HFF-Myc (cell line): ENCODE data around the gene ARHGAP42.

Source experiments
- DNase-seq: peaks from one replicate; pipeline ENCODE4 v3.0.0-alpha.2; 2011; ENCODE audit warnings: low read depth; ENCODE audit errors: extremely low read depth
- H3K4me3 ChIP-seq: replicated peaks from 2 replicates; pipeline ENCODE4 v1.5.1; 2011; ENCODE audit warnings: low read depth, mild to moderate bottlenecking, control low read depth, low read length
- CTCF ChIP-seq: IDR thresholded peaks from 2 replicates; pipeline ENCODE4 v1.5.1; 2012; ENCODE audit warnings: mild to moderate bottlenecking, low read depth, low read length, control low read depth; ENCODE audit errors: missing control alignments

The ARHGAP42 gene

DNA sequence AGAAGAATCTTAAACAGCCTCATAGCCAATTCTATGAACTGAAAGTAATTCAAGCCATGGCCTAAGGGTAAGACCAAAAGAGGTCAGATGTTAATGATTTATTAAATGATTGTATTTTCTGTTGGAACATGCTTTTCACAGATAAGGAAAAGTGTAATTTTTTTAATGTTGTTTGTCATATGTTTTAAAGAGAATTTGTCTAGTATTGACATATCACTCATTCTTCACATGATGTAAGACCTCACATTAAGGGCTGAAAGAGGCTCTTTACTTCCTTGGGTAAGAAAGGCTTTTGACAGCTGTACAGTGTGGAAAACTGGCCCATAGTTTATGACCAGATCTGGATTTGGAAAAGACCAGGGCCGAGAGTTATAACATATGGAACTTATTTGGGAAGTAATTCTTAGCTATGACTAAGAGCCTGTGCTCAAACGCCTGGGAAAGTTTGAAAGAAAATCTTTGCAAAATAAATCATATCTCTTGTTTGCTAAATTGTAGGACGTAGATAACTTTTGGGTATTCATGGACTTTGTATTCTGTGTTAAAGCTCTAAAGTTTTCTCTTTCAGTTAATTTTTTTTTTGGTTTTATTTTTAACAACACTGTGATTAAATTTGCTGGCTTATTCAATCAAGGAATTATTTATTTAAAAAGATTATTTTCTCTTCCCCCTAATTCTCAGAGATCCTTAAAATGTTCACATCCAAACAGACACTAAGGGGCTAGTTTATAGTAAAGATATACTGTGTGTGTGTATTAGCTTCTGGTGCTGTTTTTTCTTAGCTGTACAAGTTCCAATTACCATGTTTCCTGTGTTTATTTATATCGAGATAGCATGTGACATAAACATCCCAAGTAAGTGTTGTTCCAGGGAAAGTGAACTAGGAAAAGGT, 162.2 kb downstream of the ARHGAP42 start:
- DNase-seq = peak; percentile 82
- H3K4me3 ChIP-seq = no peak overlapping the region

DNA sequence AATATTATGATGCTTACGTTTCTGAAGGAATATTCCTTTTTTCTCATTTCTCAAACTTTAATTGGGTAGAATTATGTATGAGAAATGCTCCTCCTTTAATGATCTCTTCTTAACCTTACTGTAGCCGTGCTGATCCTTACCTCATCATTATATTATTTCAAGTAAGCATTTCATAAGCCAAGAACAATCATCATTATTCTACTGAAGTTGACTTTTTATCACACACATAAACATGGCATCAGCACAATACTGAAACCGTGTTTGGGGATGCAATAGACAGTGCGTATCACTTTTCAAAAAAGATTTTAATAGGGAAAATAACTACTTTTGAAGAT, 162.8 kb downstream of the ARHGAP42 start:
- H3K4me3 ChIP-seq = no peak overlapping the region
- TF ChIP-seq CTCF = no peak

More for the DNA sequence above, 162.2 kb downstream of the ARHGAP42 start:
- no peak for TF ChIP-seq CTCF

GRCh38 chr11:100851147-100851546, 164.1 kb downstream of the ARHGAP42 start:
- H3K4me3 ChIP-seq = no peak overlapping the region
- DNase-seq = no peak
- no peak for TF ChIP-seq CTCF

More for the DNA sequence above, 162.8 kb downstream of the ARHGAP42 start:
- DNase-seq = no peak

DNA sequence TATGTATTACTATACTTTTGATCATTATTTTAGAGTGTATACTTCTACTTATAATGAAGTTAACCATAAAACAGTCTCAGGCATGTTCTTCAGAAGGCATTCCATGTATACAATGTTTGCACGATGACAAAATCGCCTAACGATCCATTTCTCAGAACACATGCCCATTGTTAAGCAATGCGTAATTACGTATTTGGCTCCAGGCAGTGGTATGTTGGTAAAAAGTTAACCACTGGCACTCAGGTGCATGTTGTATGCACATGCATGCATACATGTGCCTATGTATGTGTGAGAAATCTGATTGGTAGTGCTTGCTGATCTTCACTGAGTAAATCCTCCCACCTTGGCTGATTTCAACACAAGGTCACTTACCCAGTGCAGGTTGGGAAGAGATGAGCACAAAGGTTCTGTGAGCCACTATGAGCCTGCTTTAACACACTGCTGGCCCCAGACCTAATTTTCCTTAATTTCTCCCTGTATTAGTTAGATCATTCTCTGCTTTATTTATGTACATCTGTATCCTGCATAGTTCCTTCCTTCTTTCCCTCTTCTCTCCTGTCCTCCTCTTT, 164.6 kb downstream of the ARHGAP42 start:
- no peak for TF ChIP-seq CTCF
- no peak overlapping the region for H3K4me3 ChIP-seq
- DNase-seq = no peak

DNA sequence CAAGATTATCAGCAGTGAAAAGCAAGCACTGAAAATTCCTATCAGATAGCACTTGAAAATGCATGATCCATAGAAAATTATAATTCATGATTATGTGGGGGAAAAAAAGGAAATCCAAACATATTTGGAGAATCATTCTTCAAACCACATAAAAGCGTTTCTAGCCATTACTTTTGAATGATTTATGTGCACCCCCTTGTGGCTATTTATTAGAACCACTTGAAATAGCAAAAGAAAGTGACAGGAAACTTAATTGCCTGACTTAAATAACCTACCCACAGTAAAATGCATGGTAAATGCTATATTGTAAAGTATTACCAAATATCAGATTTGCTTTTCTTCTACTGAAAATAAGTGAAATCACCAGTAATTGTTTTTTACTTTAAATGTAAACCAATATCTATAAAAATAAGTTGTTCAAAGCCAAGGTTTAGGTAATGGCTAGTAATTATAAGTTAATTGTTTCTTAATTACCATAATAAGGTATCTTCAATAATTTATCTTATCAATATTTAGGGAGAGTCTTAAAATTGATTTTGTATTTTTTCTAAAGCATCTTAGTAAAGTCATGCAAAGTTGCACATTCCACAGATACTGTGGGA, 168.5 kb downstream of the ARHGAP42 start:
- no peak for DNase-seq
- TF ChIP-seq CTCF = peak; percentile 39

GRCh38 chr11:100857236-100858005, 170.3 kb downstream of the ARHGAP42 start:
- H3K4me3 ChIP-seq = no peak overlapping the region
- DNase-seq = no peak
- TF ChIP-seq CTCF = no peak

More for the DNA sequence above, 168.5 kb downstream of the ARHGAP42 start:
- no peak overlapping the region for H3K4me3 ChIP-seq
